Measurements from ENCODE around the gene PLEKHG5. TPM values are rescaled to one million over a fixed set of nuclear protein-coding genes. Genes with fewer than 3 reads are reported as not detected.
"Not testable (repeated sequence)": the region's sequence is repeated elsewhere in the genome, so short reads cannot be mapped to it uniquely, and the experiment has no call there.

The PLEKHG5 gene
- total and polyA plus RNA-seq, 4 donors: 0.28 to 1.9 (median 1.1) TPM

- peaks cover 0 to 2% (median 1%) of the 10 kb centered on the region in 4 donors for H3K4me1 ChIP-seq (ENCODE audit: control insufficient read depth in 4 of 4, insufficient read depth in 4 of 4, low read length in 3 of 4)
- 85% methylated on average over 5 of the region's 5 CpGs for WGBS
- no peak overlapping the region for H3K27ac ChIP-seq (ENCODE audit: low read depth in 1 of 2, low read length in 2 of 2)
- no peak overlapping the region for H3K9ac ChIP-seq (ENCODE audit: low read depth in 1 of 2, low read length in 2 of 2)
- no peaks in the 10 kb centered on the region for H3K27me3 ChIP-seq (ENCODE audit: control insufficient read depth in 4 of 4, insufficient read depth in 4 of 4, low read length in 3 of 4)
- H3K9me3 ChIP-seq (ENCODE audit: control insufficient read depth in 4 of 4, low read length in 3 of 4): no peaks in the 10 kb centered on the region
- no peak for DNase-seq (ENCODE audit: low spot score)
- no peak overlapping the region for H3K4me3 ChIP-seq (ENCODE audit: low read depth in 1 of 3, low read length in 3 of 3)
- TF ChIP-seq YY1 (IDR thresholded peaks at IDR 0.05): no peak
- TF ChIP-seq GABPA (IDR thresholded peaks at IDR 0.05 in 1 of 2, conservative IDR thresholded peaks at IDR 0.05 in 1 of 2): no peak
- no peak for TF ChIP-seq RAD21 (IDR thresholded peaks at IDR 0.05)
- TF ChIP-seq SP1 (IDR thresholded peaks at IDR 0.05): no peak
- no peak for TF ChIP-seq ATF3 (IDR thresholded peaks at IDR 0.05)
- no peak for TF ChIP-seq FOXA1 (IDR thresholded peaks at IDR 0.05)
- no peaks in the 10 kb centered on the region for H3K36me3 ChIP-seq (ENCODE audit: control insufficient read depth in 4 of 4, insufficient read depth in 3 of 4, low read depth in 1 of 4, low read length in 3 of 4)
Observed at GRCh38 chr1:6434186-6434585, 57.3 kb downstream of the PLEKHG5 start.

- H3K9me3 ChIP-seq (ENCODE audit: control insufficient read depth in 4 of 4, low read length in 3 of 4); H3K27ac ChIP-seq (ENCODE audit: low read depth in 1 of 2, low read length in 2 of 2); H3K4me1 ChIP-seq (ENCODE audit: control insufficient read depth in 4 of 4, insufficient read depth in 4 of 4, low read length in 3 of 4); H3K36me3 ChIP-seq (ENCODE audit: control insufficient read depth in 4 of 4, insufficient read depth in 3 of 4, low read depth in 1 of 4, low read length in 3 of 4); DNase-seq (ENCODE audit: low spot score); H3K4me3 ChIP-seq (ENCODE audit: low read depth in 1 of 3, low read length in 3 of 3); H3K9ac ChIP-seq (ENCODE audit: low read depth in 1 of 2, low read length in 2 of 2); H3K27me3 ChIP-seq (ENCODE audit: control insufficient read depth in 4 of 4, insufficient read depth in 4 of 4, low read length in 3 of 4): not testable (repeated sequence)
- 82% methylated on average over 13 of the region's 13 CpGs for WGBS
Observed at GRCh38 chr1:6431645-6432579, 59.6 kb downstream of the PLEKHG5 start.

GRCh38 chr1:6429660-6430411 is 61.6 kb downstream of the PLEKHG5 start:
- peak; percentile 59 for DNase-seq (ENCODE audit: low spot score)
- WGBS: 56% methylated on average over 19 of the region's 19 CpGs

GRCh38 chr1:6428453-6428852 is 63.0 kb downstream of the PLEKHG5 start:
- not testable (repeated sequence) for H3K9ac ChIP-seq (ENCODE audit: low read depth in 1 of 2, low read length in 2 of 2); H3K27me3 ChIP-seq (ENCODE audit: control insufficient read depth in 4 of 4, insufficient read depth in 4 of 4, low read length in 3 of 4); H3K36me3 ChIP-seq (ENCODE audit: control insufficient read depth in 4 of 4, insufficient read depth in 3 of 4, low read depth in 1 of 4, low read length in 3 of 4); H3K9me3 ChIP-seq (ENCODE audit: control insufficient read depth in 4 of 4, low read length in 3 of 4); H3K4me3 ChIP-seq (ENCODE audit: low read depth in 1 of 3, low read length in 3 of 3); DNase-seq (ENCODE audit: low spot score); H3K27ac ChIP-seq (ENCODE audit: low read depth in 1 of 2, low read length in 2 of 2)
- H3K4me1 ChIP-seq (ENCODE audit: control insufficient read depth in 4 of 4, insufficient read depth in 4 of 4, low read length in 3 of 4): peaks cover 0 to 15% (median 4%) of the 10 kb centered on the region in 4 donors
- 82% methylated on average over 6 of the region's 6 CpGs for WGBS

More at GRCh38 chr1:6429660-6430411, 61.6 kb downstream of the PLEKHG5 start:
- not testable (repeated sequence) for H3K27me3 ChIP-seq (ENCODE audit: control insufficient read depth in 4 of 4, insufficient read depth in 4 of 4, low read length in 3 of 4); H3K9me3 ChIP-seq (ENCODE audit: control insufficient read depth in 4 of 4, low read length in 3 of 4); H3K4me1 ChIP-seq (ENCODE audit: control insufficient read depth in 4 of 4, insufficient read depth in 4 of 4, low read length in 3 of 4); H3K27ac ChIP-seq (ENCODE audit: low read depth in 1 of 2, low read length in 2 of 2); H3K4me3 ChIP-seq (ENCODE audit: low read depth in 1 of 3, low read length in 3 of 3); H3K36me3 ChIP-seq (ENCODE audit: control insufficient read depth in 4 of 4, insufficient read depth in 3 of 4, low read depth in 1 of 4, low read length in 3 of 4); H3K9ac ChIP-seq (ENCODE audit: low read depth in 1 of 2, low read length in 2 of 2)
